ENCODE measurements around the gene TRAP1. TPM values are rescaled to one million over a fixed set of nuclear protein-coding genes. Genes with fewer than 3 reads are reported as not detected.

TRAP1 gene
- total RNA-seq, 6 experiments from 2014 or later: 97.6 to 118 (median 103) TPM

DNA sequence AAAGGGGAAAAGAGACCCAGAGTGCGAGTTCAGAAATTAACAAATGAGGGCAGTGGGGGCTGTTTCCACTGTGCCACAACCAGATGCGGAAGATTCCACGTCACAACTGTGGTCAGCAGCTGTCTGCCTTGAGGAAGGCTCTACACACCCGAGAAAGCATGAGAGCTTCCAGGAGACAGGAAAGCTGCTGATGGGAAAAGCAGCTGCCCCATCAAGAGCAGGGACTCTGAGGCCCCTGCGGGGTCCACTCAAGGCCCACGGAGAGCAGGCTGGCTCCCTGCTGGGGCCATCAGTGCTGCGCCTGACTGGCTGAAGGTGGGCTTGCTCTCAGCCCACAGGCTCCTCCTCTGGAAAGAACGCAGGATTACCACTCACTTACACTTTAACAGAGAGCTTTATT, 14.8 kb upstream of the TRAP1 start:
- TF ChIP-seq, protein P1, sequence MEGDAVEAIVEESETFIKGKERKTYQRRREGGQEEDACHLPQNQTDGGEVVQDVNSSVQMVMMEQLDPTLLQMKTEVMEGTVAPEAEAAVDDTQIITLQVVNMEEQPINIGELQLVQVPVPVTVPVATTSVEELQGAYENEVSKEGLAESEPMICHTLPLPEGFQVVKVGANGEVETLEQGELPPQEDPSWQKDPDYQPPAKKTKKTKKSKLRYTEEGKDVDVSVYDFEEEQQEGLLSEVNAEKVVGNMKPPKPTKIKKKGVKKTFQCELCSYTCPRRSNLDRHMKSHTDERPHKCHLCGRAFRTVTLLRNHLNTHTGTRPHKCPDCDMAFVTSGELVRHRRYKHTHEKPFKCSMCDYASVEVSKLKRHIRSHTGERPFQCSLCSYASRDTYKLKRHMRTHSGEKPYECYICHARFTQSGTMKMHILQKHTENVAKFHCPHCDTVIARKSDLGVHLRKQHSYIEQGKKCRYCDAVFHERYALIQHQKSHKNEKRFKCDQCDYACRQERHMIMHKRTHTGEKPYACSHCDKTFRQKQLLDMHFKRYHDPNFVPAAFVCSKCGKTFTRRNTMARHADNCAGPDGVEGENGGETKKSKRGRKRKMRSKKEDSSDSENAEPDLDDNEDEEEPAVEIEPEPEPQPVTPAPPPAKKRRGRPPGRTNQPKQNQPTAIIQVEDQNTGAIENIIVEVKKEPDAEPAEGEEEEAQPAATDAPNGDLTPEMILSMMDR (IDR thresholded peaks at IDR 0.05): no peak
- DNase-seq: no peak
- Mint-ChIP-seq H3K9me3 (no peaks in the 10 kb centered on the region), H3K27ac (no peak overlapping the region), H3K36me3 (ENCODE audit: low read depth) (peaks cover 58% of the 10 kb centered on the region), H3K4me1 (ENCODE audit: low read depth) (no peaks in the 10 kb centered on the region), H3K4me3 (no peak overlapping the region), H3K27me3 (ENCODE audit: insufficient read depth) (peaks cover 23% of the 10 kb centered on the region)

DNA sequence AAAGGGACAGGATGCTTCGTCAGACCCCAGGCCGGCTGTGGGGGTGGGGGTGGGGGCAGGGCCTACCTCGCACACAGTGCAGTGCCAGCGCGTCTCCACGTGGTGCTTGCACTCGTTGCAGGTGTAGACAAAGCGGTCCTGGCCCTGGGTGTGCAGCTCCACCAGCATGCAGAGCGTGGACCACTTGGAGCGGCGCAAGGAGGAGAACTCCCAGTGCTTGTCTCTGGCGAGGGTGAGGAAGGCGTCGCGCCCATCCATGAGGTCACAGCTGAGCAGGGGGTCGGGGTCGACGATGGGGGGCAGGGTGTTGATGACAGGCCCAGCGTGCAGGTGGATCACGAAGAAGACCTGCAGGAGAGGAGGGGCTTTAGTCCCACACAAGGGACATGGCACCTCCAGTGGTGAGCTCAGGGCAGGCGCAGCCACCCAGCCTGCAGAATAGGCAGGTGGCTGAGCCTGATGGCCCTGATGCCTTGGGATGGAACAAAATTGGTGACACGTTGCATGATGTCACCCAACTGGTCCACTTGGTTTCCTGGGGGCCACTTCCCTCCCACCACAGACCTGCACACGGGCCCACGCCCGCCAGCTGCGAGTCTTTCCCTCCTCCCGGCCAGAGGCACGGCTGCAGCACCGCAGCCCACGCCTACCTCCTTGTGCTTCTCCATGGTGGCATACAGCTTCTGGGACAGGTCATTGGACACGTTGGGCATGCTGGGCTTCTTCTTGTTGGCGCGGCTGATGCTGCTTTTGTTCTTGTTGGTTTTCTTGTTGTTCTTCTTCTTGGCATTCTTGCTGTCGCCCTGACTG, 14.0 kb upstream of the TRAP1 start:
- Mint-ChIP-seq H3K27ac (no peak overlapping the region), H3K4me3 (no peak overlapping the region), H3K27me3 (ENCODE audit: insufficient read depth) (peaks cover 23% of the 10 kb centered on the region), H3K4me1 (ENCODE audit: low read depth) (no peaks in the 10 kb centered on the region), H3K36me3 (ENCODE audit: low read depth) (peaks cover 56% of the 10 kb centered on the region), H3K9me3 (no peaks in the 10 kb centered on the region)
- DNase-seq: no peak
- TF ChIP-seq, protein P1 (IDR thresholded peaks at IDR 0.05): no peak

DNA sequence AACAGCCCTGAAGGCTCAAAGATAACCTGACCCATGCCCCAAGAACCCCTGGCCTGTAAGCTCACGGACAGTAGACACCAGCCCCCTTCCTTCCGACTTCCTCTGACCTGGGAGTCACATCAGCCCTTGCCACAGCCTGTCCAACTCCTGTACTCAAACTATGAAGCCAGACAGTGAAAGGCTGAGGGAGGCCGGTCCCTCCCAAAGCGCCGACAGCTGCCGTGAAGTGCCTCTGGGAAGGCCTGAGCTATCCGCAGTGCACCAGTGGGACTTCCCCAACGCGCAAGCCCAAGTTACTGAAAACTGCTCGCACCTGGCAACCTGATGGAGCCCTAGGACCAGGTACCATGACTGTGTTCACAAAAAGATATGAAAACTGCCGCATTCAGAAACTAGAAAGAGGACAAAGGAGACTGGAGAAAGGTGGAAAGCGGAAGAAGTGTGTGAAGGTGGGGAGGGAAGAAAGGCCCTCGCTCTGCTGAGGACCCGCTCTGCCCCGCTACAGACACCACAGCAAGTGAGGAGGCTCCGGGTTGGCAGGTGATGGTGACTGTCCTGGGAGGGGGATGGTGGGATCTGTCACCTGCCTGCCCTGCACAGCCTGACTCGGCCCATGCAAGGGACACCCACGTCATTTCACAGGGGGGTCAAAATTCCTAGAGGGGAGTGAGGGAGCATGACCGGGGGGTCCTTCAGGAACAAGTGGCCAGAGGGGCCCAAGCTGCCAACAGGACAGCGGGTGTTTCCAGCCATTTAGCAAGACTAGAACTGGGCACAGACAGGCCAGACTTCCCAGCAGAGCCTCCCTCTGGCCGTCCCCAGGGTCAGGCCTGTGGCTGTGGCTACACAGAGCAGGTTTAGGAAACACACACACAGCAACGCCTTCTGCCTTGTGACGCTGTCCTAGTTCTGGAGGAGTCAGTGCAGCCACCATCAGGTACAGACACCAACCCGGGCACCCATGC, 13.1 kb upstream of the TRAP1 start:
- Mint-ChIP-seq H3K27me3 (ENCODE audit: insufficient read depth) (peaks cover 17% of the 10 kb centered on the region), H3K4me1 (ENCODE audit: low read depth) (no peaks in the 10 kb centered on the region), H3K27ac (peak overlapping the region; percentile 14; the same call in 1 of the 2 replicates), H3K4me3 (no peak overlapping the region), H3K9me3 (no peaks in the 10 kb centered on the region), H3K36me3 (ENCODE audit: low read depth) (peaks cover 48% of the 10 kb centered on the region)
- TF ChIP-seq, protein P1 (IDR thresholded peaks at IDR 0.05): no peak
- no peak for DNase-seq

DNA sequence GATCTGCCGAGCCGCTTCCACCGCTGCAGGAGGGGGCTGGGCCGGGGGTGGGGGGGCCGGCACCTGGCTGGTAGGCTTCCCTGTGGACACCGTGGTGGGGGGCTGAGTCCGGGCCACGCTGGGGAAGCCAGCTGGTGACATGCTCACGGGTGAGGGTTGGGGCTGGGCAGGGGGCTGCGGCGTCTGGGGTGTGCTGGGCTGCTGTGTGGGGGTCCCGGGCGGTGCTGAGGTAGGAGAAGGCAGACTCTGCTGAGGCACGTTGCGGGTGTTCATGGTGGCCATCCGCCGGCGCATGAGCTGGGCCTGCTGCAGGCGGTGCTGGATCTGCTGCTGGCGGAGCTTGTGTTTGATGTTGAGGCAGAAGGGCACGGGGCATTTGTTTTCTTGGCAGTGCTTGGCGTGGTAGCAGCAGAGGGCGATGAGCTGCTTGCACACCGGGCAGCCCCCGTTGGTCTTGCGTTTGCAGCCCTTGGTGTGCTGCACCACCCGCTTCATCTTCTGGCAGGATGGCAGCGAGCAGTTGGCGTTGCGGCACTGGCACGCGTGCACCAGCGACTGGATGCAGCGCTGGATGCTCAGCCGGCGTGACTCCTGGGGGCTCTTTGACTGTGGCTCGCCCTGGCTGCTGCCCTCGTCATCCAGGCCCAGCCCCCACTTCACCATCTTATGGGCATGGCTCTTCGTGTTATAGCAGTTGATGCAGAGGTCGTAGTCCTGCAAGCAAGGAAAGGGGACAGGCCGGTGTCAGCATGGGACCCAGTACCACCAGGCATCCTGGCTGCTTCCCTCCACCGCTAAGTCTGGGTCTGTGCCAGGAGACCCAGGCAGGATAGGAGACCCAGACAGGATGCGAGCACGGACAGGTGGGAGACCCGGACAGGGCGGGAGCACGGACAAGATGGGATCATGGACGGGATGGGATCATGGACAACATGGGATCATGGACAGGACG, 12.1 kb upstream of the TRAP1 start:
- TF ChIP-seq, protein P1 (IDR thresholded peaks at IDR 0.05): no peak
- Mint-ChIP-seq H3K4me1 (ENCODE audit: low read depth) (no peaks in the 10 kb centered on the region), H3K27me3 (ENCODE audit: insufficient read depth) (peaks cover 20% of the 10 kb centered on the region), H3K9me3 (no peaks in the 10 kb centered on the region), H3K4me3 (no peak overlapping the region), H3K27ac (no peak overlapping the region), H3K36me3 (ENCODE audit: low read depth) (peaks cover 42% of the 10 kb centered on the region)
- no peak for DNase-seq
